Colon (tissue), 2 donors: ENCODE data around the gene IL27RA.
"Not testable (repeated sequence)": the region's sequence is repeated elsewhere in the genome, so short reads cannot be mapped to it uniquely, and the experiment has no call there.

Source experiments
- FAIRE-seq: peaks from 2 replicates; lab custom pipeline; 2012; peaks lifted over from hg19 to GRCh38; lab: Jason Lieb, UNC
- donor health status: control.
- donor health status: control.

The IL27RA gene

DNA sequence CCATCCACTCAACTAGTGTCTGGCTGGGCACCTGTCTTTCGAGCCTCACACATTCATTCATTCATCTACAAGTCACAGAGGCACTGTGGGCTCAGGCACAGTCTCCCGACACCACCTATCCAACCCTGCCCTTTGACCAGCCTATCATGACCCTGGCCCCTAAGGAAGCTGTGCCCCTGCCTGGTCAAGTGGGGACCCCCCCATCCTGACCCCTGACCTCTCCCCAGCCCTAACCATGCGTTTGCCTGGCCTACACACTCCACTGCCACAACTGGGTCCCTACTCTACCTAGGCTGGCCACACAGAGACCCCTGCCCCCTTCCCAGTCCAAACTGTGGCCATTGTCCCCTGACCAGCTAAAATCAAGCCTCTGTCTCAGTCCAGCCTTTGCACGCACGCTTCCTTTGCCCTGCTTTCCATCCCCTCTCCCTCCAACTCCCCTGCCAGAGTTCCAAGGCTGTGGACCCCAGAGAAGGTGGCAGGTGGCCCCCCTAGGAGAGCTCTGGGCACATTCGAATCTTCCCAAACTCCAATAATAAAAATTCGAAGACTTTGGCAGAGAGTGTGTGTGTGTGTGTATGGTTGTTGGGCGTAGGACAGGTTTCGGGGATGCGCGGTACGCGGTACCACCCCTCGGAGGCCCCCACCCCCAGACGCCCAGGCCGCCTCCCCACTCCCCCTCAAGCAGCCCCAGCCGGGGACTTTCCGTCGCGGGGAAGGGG is 404 bp upstream of the IL27RA start:
- no peak for FAIRE-seq

DNA sequence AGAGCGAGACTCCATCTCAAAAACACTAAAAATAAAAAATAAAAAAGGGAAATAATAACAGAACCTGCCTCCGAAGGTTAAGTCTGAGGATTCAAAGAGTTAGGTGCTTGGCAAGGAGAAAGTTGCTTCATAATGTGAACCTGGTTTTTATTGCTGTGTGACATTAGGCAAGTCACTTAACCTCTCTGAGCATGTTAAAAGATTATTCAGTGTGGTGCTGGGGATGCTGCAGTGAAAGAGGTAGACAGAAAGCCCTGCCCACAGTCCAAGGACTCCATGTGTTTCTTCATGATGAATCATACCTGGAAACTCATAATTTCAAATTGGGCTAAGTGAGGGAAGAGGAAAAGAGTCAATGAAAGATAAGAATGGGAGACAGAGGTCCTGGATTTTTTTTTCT is 2.4 kb downstream of the IL27RA start:
- FAIRE-seq, result no peak

DNA sequence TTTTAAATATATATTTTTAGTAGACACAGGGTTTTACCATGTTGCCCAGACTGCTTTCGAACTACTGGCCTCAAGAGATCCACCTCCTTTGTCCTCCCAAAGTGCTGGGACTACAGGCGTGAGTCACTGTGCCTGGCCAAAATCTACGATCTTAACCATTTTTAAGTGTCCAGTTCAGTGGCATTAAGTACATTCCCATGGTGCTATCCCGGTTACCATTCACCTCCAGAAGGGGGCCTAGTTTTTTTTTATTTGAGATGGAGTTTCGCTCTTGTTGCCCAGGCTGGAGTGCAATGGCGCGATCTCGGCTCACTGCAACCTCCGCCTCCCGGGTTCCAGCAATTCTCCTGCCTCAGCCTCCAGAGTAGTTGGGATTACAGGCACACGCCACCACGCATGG is 3.6 kb downstream of the IL27RA start:
- FAIRE-seq, result not testable (repeated sequence)

GRCh38 chr19:14035706-14036105 is 4.1 kb downstream of the IL27RA start:
- no peak for FAIRE-seq

DNA sequence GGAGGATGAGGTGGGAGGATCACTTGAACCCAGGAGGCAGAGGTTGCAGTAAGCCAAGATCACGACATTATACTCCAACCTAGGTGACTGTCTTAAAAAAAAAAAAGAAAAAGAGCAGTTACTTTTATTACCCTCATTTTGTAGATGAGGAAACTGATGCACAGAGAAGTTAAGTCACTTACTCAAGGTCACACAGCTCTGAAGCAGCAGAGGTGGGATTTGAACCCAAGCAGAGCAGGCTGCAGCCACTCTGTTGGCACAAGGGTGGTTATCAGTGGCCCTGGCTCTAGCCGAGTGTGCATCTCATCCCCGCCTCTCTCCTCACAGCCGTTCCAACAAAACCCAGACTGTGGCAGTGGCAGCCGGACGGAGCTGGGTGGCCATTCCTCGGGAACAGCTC is 7.6 kb downstream of the IL27RA start:
- no peak for FAIRE-seq

- not testable (repeated sequence) for FAIRE-seq
Measured at GRCh38 chr19:14042659-14043608, 11.4 kb downstream of the IL27RA start.

- FAIRE-seq, result not testable (repeated sequence)
Measured at GRCh38 chr19:14047866-14048265, 16.3 kb downstream of the IL27RA start.

- no peak for FAIRE-seq
Measured at GRCh38 chr19:14048443-14049153, 17.0 kb downstream of the IL27RA start.

GRCh38 chr19:14050512-14050911 is 18.9 kb downstream of the IL27RA start:
- no peak for FAIRE-seq

- FAIRE-seq, result not testable (repeated sequence)
Measured at GRCh38 chr19:14050961-14051360, 19.4 kb downstream of the IL27RA start.

DNA sequence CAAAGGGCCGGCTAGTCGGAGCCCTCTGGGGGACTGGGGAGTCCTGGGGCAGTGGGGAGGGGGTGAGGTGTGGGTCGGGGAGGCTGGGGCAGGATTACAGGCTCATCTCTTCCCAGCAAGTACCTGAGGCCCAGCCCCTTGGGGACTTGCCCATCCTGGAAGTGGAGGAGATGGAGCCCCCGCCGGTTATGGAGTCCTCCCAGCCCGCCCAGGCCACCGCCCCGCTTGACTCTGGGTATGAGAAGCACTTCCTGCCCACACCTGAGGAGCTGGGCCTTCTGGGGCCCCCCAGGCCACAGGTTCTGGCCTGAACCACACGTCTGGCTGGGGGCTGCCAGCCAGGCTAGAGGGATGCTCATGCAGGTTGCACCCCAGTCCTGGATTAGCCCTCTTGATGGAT is 20.4 kb downstream of the IL27RA start:
- no peak for FAIRE-seq

- no peak for FAIRE-seq
Measured at GRCh38 chr19:14052470-14052869, 20.9 kb downstream of the IL27RA start.

GRCh38 chr19:14053032-14053431 is 21.5 kb downstream of the IL27RA start:
- no peak for FAIRE-seq

- FAIRE-seq, result no peak
Measured at GRCh38 chr19:14053500-14053899, 21.9 kb downstream of the IL27RA start.

GRCh38 chr19:14054099-14054498 is 22.5 kb downstream of the IL27RA start:
- FAIRE-seq, result no peak

DNA sequence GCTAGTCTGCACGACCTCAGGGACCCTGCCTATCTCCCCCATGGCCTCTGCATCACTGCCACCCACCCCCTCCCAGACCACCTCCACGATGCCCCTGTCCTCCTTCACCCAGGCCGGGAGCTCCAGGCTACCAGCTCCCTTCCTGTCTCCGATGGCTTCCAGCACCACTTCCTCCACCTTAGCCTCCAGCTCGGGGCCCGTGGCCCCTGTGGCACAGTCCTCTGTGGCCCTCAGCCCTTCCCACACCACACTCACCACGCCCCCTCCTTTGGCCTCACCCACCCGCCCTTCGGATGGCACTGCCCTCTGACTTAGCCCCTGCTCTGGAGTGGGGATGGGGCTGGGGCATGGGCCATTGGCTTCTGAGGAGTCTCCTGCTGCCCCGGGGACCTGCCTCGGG is 23.2 kb downstream of the IL27RA start:
- FAIRE-seq, result no peak

DNA sequence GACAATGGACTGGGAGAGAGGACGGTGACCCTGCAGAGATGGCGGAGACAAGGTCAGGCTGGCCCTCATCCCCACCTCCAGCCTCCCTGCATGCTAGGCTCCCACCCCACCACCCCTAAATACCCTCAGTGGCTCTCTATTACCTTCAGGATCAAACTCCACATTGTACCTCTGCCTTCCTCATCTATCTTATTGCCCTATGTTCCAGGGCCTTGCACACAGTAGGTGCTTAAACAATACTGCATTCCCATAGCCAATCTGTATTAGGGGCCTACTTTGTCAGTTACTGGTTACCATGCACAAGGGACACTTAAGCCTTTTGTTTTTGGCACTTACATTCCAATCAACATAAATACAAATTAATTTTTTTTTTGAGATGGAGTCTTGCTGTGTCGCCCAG is 23.8 kb downstream of the IL27RA start:
- no peak for FAIRE-seq

GRCh38 chr19:14056069-14056666 is 24.6 kb downstream of the IL27RA start:
- no peak for FAIRE-seq

DNA sequence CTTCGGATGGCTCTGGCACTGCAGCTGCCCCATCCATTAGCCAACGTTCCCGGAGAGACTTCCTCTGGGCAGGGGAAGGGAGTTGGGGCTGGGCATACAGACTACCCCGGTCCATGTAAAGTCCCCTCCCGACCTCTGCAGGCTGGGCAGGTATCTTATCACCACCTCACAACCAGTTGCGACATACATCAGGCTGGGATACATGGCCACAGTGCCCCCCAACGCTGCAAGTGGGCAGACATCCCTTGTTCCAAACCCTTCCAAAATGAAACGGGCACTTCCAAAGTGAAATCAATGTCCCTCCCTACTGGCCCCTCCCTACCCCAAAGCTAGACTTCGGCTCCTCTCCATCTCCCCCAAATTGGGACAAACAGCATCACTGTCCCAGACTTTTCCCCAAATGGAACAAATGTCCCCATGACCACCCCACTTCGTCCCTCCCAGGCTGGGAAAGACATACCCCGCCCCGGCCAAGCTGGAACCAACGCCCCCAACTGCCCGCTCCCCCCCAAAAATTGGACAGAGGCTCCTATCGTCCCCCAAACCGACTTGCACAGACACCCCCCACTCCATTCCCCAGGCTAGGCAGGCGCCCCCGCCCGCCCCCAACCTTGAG is 25.3 kb downstream of the IL27RA start:
- FAIRE-seq, result no peak

GRCh38 chr19:14058182-14059092 is 26.9 kb downstream of the IL27RA start:
- FAIRE-seq, result no peak

- FAIRE-seq, result no peak
Measured at GRCh38 chr19:14059093-14059480, 27.5 kb downstream of the IL27RA start.
